GM12892 (cell line): ENCODE measurements around the gene MAP9.
"Not testable (repeated sequence)": the region's sequence is repeated elsewhere in the genome, so short reads cannot be mapped to it uniquely, and the experiment has no call there.

Source experiments
- POLR2A ChIP-seq: IDR thresholded peaks from 2 replicates; pipeline ENCODE4 v1.6.1; 2011; ENCODE audit warnings: low read depth, low read length, control low read depth
- POLR2AphosphoS5 ChIP-seq: IDR thresholded peaks from 2 replicates; pipeline ENCODE4 v1.6.1; 2011; ENCODE audit warnings: low read depth, low read length, control low read depth
- TAF1 ChIP-seq: IDR thresholded peaks from 2 replicates; pipeline ENCODE4 v1.6.1; 2011; ENCODE audit warnings: low read depth, mild to moderate bottlenecking, control low read depth, low read length, borderline replicate concordance

- TF ChIP-seq POLR2AphosphoS5, TAF1, POLR2A: not testable (repeated sequence)
Observed at GRCh38 chr4:155424778-155425177, 48.0 kb upstream of the MAP9 start.
